Measurements from ENCODE around the gene DDIT3. TPM values are rescaled to one million over a fixed set of nuclear protein-coding genes. Genes with fewer than 3 reads are reported as not detected.

The DDIT3 gene
- total and polyA plus RNA-seq, 2 of the 8 experiments (the other 6 are each of a cell fraction or from before 2014, with no cell fraction given), result 4.9 to 5.7 TPM

DNA sequence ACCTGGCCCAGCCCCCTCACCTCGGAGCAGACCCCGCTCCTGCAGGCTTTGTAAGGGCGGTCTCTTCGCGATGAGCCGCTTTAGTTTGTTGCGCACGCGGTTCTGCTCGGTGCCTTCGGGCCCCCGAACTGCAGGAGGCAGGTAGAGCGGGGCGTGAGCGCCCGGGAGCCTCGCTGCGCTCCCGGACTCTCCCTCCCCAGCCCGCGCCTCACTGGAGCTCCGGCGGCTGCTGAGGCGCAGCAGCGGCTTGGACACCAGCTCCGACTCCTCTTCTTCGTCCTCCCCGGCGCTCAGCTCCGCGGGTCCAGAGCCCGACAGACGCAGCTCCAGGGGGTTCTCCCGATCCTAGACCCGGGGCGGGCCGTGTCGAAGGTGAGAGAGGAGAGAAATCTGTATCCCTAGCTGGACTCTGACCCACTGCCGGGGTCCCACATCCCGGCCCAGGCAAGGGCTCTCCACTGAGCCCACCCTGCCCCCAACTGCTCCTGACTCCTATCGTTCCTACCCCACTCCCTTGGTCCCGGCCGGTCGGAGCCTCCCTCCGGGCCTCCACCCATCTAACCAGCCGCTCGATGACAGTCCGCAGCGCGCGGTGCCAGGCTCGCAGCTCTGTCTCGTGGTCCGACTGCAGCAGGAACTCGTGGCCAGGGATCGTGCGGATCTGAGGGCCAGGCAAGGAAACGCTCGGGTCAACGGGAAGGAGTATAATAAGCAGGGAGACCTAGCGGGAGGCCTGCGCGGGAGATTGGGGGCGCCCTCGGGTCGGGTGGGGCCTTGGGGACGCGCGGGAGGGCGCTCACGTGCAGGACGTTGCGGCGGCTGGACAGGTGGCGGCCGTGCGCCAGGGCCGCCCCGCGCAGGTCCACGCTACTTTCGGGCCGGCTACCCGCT lies 44.8 kb downstream of the DDIT3 start (continued):
- TF ChIP-seq CBX8 (IDR thresholded peaks at IDR 0.05; ENCODE audit: borderline replicate concordance, low read depth, low read length) (no peak), RXRA (IDR thresholded peaks at IDR 0.05; ENCODE audit: insufficient read depth, low read depth, low read length) (no peak), SP1 (IDR thresholded peaks at IDR 0.05; ENCODE audit: low read depth, low read length) (no peak)

All from H1 (cell line).